Esophagus muscularis mucosa (tissue), 4 donors: ENCODE results near the gene TSPOAP1. TPM values are rescaled to one million over a fixed set of nuclear protein-coding genes. Genes with fewer than 3 reads are reported as not detected.

Experiments
- DNase-seq: peaks from one replicate; pipeline ENCODE4 v3.0.0-alpha.2; 2017; ENCODE audit errors: extremely low spot score
- H3K27ac ChIP-seq, 4 donors: fragments of 200-600 bp; sonication (generic); replicated peaks in 1 of 4; 1 replicate in 3 of 4; 2 replicates in 1 of 4; pipeline ENCODE4 v1.5.1; 2016 to 2019; ENCODE audit warnings: mild to moderate bottlenecking in 1 of 4
- H3K27me3 ChIP-seq, 4 donors: fragments of 200-600 bp; sonication (generic); one replicate each; pipeline versions ENCODE4 v1.5.1 to v1.6.0; 2016 to 2019
- H3K36me3 ChIP-seq, 4 donors: fragments of 200-600 bp; sonication (generic); one replicate each; pipeline ENCODE4 v1.5.1; 2016 to 2019
- H3K4me1 ChIP-seq, 4 donors: fragments of 200-600 bp; sonication (generic); one replicate each; pipeline ENCODE4 v1.5.1; 2016 to 2019
- H3K4me3 ChIP-seq, 4 donors: fragments of 200-600 bp; sonication (generic); 1 replicate in 2 of 4; 2 replicates in 2 of 4; pipeline ENCODE4 v1.5.1; 2016 to 2019; ENCODE audit warnings: mild to moderate bottlenecking in 4 of 4, moderate library complexity in 1 of 4
- H3K9me3 ChIP-seq, 4 donors: fragments of 200-600 bp; sonication (generic); 1 replicate in 3 of 4; 2 replicates in 1 of 4; pipeline ENCODE4 v1.5.1; 2016 to 2019
- CTCF ChIP-seq, 3 experiments: fragments of 200-600 bp in 2 of 3; fragments of 450-650 bp in 1 of 3; sonication (generic) in 2 of 3; IDR thresholded peaks; one replicate each; pipeline ENCODE4 v1.5.1; 2017 to 2019; ENCODE audit warnings: antibody characterized with exemption in 3 of 3, mild to moderate bottlenecking in 2 of 3, moderate library complexity in 1 of 3
- EP300 ChIP-seq: sonication (generic); formaldehyde crosslinking; IDR thresholded peaks from one replicate; pipeline ENCODE4 v1.6.1; 2017; ENCODE audit warnings: antibody characterized with exemption
- POLR2A ChIP-seq: fragments of 450-650 bp; IDR thresholded peaks from one replicate; pipeline ENCODE4 v1.6.1; 2017; ENCODE audit warnings: antibody characterized with exemption, moderate library complexity, mild to moderate bottlenecking, low read depth
- POLR2AphosphoS5 ChIP-seq, 2 donors: sonication (generic); formaldehyde crosslinking; IDR thresholded peaks; one replicate each; pipeline ENCODE4 v1.6.1; 2017; ENCODE audit warnings: antibody characterized with exemption in 2 of 2
- WGBS: methylation state at CpG from one replicate; pipeline ENCODE4 v1.1.5; 2018; 5-methylcytosine and 5-hydroxymethylcytosine counted together
- intact Hi-C: fragments of 100-400 bp; cut with DNase I; formaldehyde crosslinking; loops from one replicate; pipeline ENCODE4 v1.15.1; 2023
- total RNA-seq, 4 donors: library from RNA; depleted of rRNA; stranded (reverse); fragments of >200 nt; gene quantifications; one replicate each; pipeline versions ENCODE4 v1.1.0 to v1.2.1, GENCODE V29; 2016

TSPOAP1 gene
- total RNA-seq, 4 donors from 2014 or later: 10.0 to 19.0 (median 16.0) TPM

- Histone ChIP-seq H3K27ac (no peak overlapping the region), H3K27me3 (no peaks in the 10 kb centered on the region), H3K4me3 (no peak overlapping the region), H3K36me3 (peaks cover 0 to 49% (median 12%) of the 10 kb centered on the region in 4 donors), H3K9me3 (no peaks in the 10 kb centered on the region), H3K4me1 (peaks cover 0 to 6% (median 0%) of the 10 kb centered on the region in 4 donors)
- DNase-seq: peak; percentile 62
- intact Hi-C loops: no loop called here
- TF ChIP-seq CTCF (IDR thresholded peaks at IDR 0.05) (no peak), POLR2A (no peak), POLR2AphosphoS5 (IDR thresholded peaks at IDR 0.05) (no peak)
- 85% methylated on average over 10 of the region's 14 CpGs for WGBS
These were observed 23.7 kb downstream of the TSPOAP1 start for GRCh38 chr17:58304750-58305486.

- Histone ChIP-seq H3K4me1 (peaks cover 0 to 6% (median 0%) of the 10 kb centered on the region in 4 donors), H3K27ac (no peak overlapping the region), H3K27me3 (no peaks in the 10 kb centered on the region), H3K4me3 (no peak overlapping the region), H3K9me3 (no peaks in the 10 kb centered on the region), H3K36me3 (peaks cover 0 to 41% (median 9%) of the 10 kb centered on the region in 4 donors)
- TF ChIP-seq EP300 (no peak), CTCF (IDR thresholded peaks at IDR 0.05) (peak; percentile 45 to 67 (median 51))
- peak; percentile 86 for DNase-seq
- intact Hi-C loops: no loop called here
- 37% methylated on average over 8 of the region's 10 CpGs for WGBS
These were observed 24.4 kb downstream of the TSPOAP1 start for GRCh38 chr17:58303971-58304749.

- Histone ChIP-seq H3K4me3 (no peak overlapping the region), H3K9me3 (no peaks in the 10 kb centered on the region), H3K27me3 (no peaks in the 10 kb centered on the region), H3K4me1 (peaks cover 0 to 6% (median 0%) of the 10 kb centered on the region in 4 donors), H3K36me3 (peaks cover 0 to 35% (median 9%) of the 10 kb centered on the region in 4 donors), H3K27ac (no peak overlapping the region)
- TF ChIP-seq CTCF (IDR thresholded peaks at IDR 0.05): no peak
- no peak for TF ChIP-seq POLR2A
- no peak for TF ChIP-seq EP300
- TF ChIP-seq POLR2AphosphoS5 (IDR thresholded peaks at IDR 0.05): no peak
- DNase-seq: peak; percentile 72
- intact Hi-C loops: no loop called here
- WGBS: 83% methylated on average over 9 of the region's 9 CpGs
These were observed 25.5 kb downstream of the TSPOAP1 start for GRCh38 chr17:58302919-58303585.

GRCh38 chr17:58302171-58302918, 26.2 kb downstream of the TSPOAP1 start:
- no peak for TF ChIP-seq POLR2A
- no peak for TF ChIP-seq EP300
- TF ChIP-seq CTCF (IDR thresholded peaks at IDR 0.05): no peak
- no peak for TF ChIP-seq POLR2AphosphoS5 (IDR thresholded peaks at IDR 0.05)
- Histone ChIP-seq H3K9me3 (no peaks in the 10 kb centered on the region), H3K36me3 (peaks cover 0 to 30% (median 7%) of the 10 kb centered on the region in 4 donors), H3K4me1 (peaks cover 0 to 6% (median 0%) of the 10 kb centered on the region in 4 donors), H3K27me3 (no peaks in the 10 kb centered on the region), H3K27ac (no peak overlapping the region), H3K4me3 (no peak overlapping the region)
- intact Hi-C loops: no loop called here
- 88% methylated on average over 4 of the region's 9 CpGs for WGBS
- DNase-seq: peak; percentile 60
